AG04449 (cell line): ENCODE results near the gene LRFN2.

ENCODE experiments used
- CTCF ChIA-PET: fragments of 350-600 bp; formaldehyde crosslinking; extraction: SDS; loops from one replicate; lab custom pipeline; 2021; ENCODE audit warnings: antibody characterized with exemption; lab: Yijun Ruan, JAX
- POLR2A ChIA-PET: fragments of 400-600, 350-600 bp; formaldehyde crosslinking; extraction: SDS; loops from one replicate; lab custom pipeline; 2020; ENCODE audit warnings: antibody characterized with exemption, inconsistent platforms; lab: Yijun Ruan, JAX
- DNase-seq: peaks from one replicate; pipeline ENCODE4 v3.0.0-alpha.2; 2010; ENCODE audit warnings: low read depth, low spot score
- H3K4me3 ChIP-seq: 2 replicates; pipeline ENCODE4 v1.5.1; 2011; ENCODE audit warnings: low read depth, mild to moderate bottlenecking, control low read depth, low read length
- TF ChIP-seq, protein P1 (sequence below): IDR thresholded peaks from one replicate; pipeline ENCODE4 v1.5.1; 2011; ENCODE audit warnings: mild to moderate bottlenecking, moderate library complexity, low read length, control low read depth, inconsistent platforms; ENCODE audit not compliant: insufficient read depth; ENCODE audit errors: missing control alignments

The LRFN2 gene

DNA sequence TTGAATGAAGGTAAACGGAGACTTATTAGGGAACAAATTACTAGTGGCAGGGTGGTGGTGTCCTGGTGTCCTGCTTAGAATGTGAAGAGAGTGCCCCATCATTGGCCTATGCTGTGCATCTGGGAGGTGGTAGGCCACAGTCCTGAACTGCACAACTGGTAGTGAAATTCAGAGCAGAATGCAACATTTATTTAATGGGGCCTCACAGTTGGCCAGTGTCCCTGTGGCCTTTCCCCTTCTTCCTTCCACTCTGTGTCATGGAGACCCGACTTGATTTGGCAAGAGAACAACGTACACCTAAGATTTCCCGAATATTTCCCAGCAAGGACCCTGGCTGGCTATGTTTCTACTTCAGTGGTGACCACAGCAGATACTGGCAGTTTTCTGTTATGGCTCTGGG, 206.9 kb downstream of the LRFN2 start:
- ChIA-PET CTCF (no interaction called here), POLR2A (no interaction called here)
- TF ChIP-seq, protein P1, sequence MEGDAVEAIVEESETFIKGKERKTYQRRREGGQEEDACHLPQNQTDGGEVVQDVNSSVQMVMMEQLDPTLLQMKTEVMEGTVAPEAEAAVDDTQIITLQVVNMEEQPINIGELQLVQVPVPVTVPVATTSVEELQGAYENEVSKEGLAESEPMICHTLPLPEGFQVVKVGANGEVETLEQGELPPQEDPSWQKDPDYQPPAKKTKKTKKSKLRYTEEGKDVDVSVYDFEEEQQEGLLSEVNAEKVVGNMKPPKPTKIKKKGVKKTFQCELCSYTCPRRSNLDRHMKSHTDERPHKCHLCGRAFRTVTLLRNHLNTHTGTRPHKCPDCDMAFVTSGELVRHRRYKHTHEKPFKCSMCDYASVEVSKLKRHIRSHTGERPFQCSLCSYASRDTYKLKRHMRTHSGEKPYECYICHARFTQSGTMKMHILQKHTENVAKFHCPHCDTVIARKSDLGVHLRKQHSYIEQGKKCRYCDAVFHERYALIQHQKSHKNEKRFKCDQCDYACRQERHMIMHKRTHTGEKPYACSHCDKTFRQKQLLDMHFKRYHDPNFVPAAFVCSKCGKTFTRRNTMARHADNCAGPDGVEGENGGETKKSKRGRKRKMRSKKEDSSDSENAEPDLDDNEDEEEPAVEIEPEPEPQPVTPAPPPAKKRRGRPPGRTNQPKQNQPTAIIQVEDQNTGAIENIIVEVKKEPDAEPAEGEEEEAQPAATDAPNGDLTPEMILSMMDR: no peak

DNA sequence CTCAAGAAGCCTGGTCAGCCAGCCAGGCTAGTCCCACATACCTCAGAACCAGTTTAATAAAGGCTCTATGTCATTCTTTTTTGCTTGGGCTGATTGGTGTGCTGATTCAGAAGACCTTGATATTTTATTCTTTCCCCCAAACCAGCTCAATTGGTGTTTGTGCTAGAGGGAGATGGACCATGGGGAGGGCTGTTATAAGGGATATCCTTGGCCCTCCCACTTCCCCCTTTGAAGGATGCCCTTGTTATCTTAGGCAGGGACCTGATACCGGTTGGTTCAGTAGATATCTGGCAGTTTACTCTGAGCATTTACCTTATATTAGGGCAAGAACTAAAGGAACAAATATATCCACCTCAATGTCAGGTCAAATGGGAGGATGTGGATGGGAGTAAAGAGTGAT, 207.4 kb downstream of the LRFN2 start:
- ChIA-PET CTCF (no interaction called here), POLR2A (no interaction called here)
- TF ChIP-seq, protein P1: no peak

More for the DNA sequence above, 206.9 kb downstream of the LRFN2 start:
- no peak overlapping the region for H3K4me3 ChIP-seq
- no peak for DNase-seq

GRCh38 chr6:40378725-40379074, 208.5 kb downstream of the LRFN2 start:
- CTCF ChIA-PET: no interaction called here
- POLR2A ChIA-PET: no interaction called here
- no peak for DNase-seq
- H3K4me3 ChIP-seq: no peak overlapping the region
- TF ChIP-seq, protein P1: no peak

More for the DNA sequence above, 207.4 kb downstream of the LRFN2 start:
- DNase-seq: no peak
- H3K4me3 ChIP-seq: no peak overlapping the region

GRCh38 chr6:40378071-40378724, 209.0 kb downstream of the LRFN2 start:
- CTCF ChIA-PET: no interaction called here
- DNase-seq: no peak
- no peak overlapping the region for H3K4me3 ChIP-seq
- TF ChIP-seq, protein P1: no peak
- POLR2A ChIA-PET: no interaction called here

- ChIA-PET CTCF (no interaction called here), POLR2A (no interaction called here)
- no peak overlapping the region for H3K4me3 ChIP-seq
- DNase-seq: no peak
- TF ChIP-seq, protein P1: no peak
Observed at GRCh38 chr6:40377173-40377806, 209.9 kb downstream of the LRFN2 start.

DNA sequence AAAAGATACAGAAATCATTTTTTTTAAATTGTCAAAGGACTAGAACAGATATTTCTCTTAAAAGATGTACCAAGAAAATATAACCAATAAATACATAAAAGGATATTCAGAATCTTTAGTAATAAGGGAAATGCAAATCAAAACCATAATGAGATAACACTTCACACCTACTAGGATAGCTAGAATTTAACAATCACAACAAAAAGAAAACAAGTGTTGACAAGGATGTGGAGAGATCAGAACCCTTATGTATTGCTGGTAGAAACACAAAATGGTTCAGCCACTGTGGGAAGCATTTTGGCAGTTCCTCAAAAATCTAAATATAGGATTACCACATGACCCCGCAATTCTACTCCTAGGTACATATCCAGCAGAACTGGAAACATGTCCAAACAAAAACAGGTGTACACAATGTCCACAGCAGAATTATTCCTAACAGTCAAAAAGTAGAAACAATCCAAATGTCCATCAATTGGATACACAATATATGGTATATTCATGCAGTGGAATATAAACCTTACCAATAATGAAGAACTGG, 211.0 kb downstream of the LRFN2 start:
- CTCF ChIA-PET: no interaction called here
- H3K4me3 ChIP-seq: no peak overlapping the region
- TF ChIP-seq, protein P1: no peak
- no peak for DNase-seq
- POLR2A ChIA-PET: no interaction called here
